GM21786 (cell line): Measurements from ENCODE around the gene CD3G.
A peak's percentile ranks its signal among the peaks of the same experiment; 100 is the strongest.

ENCODE experiments used
- ATAC-seq: cut with Tn5 transposase; IDR thresholded peaks from one replicate; pipeline ENCODE4 v1.9.1; 2021; ENCODE audit not compliant: unreplicated experiment

Gene CD3G

DNA sequence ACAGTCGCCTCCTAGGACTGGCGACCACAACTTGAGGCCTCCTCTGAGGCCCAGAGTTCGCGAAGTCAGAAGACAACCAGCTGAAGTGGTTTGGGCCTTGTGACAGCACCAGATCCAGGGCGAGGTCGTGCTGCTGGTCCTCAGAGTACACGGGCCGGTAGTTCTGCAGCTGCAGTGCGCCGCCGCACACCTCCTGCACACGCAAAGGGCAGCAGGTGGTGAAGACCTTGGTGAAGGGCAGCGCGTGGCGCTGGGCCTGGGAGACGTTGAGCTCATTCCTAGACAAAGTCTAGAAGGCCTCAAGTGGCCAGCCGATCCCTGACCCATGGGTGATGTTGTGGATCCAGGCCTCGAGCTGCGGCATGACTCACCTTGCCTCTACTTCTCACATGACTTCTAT is 21.4 kb upstream of the CD3G start:
- no peak for ATAC-seq

DNA sequence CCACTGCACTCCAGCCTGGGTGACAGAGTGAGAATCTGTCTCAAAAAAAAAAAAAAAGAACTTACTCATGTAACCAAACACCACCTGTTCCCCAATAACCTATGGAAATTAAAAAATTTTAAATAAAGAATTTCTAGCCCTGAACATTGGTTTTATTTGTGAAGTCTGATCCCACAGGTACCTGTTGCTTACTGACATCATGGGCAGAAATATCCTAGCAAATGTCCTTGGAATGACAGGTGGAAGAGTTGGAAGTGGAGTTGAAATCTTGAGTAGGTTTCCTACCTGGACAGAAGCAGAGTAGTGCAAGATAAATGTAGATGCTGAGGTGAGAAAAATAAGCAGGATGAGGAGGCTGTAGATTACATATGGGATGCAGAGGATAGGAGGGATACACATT is 18.9 kb upstream of the CD3G start:
- ATAC-seq, result no peak

DNA sequence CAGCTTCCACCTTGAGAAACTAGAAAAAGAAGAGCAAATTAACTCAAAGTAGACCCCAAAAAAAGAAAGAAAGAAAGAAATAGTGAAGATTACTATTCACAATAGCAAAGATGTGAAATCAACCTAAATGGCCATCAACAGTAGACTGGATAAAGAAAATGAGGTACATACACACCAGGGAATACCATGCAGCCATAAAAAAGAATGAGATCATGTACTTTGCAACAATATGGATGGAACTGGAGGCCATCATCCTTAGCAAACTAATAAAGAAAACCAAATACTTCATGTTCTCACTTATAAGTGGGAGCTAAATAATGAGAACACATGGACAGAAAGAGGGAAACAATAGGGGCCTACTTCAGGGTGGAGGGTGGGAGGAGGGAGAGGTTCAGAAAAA is 15.4 kb upstream of the CD3G start:
- no peak for ATAC-seq

DNA sequence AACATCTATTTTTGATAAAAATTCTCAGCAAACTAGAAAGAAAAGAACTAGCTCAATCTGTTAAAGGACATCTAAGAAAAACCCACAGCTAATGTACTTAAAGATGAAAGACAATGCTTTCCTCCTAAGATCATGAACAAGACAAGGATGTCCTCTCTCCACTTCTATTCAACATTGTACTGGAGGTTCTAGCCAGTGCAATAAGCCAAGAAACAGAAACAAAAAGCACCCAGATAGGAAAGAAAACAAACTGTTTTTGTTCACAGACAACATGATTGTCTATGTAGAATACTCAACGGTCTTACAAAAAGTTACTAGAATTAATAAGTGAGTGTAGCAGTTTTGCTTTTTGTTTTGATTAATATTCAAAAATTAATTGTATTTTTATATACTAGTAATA is 9.4 kb upstream of the CD3G start:
- ATAC-seq, result no peak

DNA sequence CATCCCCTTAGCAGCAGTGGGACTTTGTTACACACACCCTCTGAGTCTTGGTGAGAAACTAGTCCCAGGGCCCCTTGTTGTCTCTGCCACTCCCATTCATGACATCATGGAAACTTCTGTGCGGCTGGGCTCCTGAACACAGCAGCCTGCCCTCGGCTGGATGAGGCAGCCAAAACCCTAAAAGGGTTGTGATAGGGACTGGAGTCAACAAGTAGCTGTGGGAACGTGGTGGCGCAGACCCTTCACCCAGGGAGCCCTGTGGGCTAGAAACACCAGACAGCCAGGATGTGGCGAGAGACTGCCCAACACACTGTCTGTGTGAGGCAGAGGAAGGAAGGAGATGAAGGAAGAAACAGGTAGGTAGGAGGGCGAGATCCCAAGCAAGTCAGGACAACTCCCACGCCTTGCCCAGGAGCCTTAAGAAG is 5.5 kb upstream of the CD3G start:
- ATAC-seq, result no peak

DNA sequence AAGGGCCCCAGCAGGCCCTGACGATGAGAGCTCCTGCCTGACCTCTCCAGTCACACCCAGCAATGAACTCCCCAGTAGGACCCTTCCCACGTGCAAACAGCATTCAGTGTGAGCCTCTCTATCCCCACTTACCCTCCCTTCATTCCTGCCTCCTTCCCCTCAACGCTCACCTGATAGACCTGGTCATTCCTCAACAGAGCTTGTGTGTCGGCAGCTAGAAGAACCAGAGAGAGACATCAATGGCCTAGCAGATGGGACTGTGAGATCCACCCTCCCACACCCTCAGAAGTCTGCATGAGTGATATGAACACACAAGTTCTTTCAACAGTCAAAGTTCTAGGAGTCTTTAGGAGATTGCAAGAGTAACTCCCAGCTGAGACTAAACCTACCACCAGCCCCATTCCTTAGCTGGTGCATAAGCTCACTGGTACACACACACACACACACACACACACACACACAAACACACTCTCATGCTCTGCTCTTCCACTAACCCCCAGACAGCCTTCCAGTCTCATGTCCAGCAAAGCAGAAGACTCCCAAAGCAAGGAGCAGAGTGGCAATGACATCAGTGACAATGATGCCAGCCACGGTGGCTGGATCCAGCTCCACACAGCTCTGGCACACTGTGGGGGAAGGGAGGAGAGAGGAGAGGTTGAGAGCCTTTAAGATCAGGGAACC is 4.7 kb upstream of the CD3G start:
- no peak for ATAC-seq

DNA sequence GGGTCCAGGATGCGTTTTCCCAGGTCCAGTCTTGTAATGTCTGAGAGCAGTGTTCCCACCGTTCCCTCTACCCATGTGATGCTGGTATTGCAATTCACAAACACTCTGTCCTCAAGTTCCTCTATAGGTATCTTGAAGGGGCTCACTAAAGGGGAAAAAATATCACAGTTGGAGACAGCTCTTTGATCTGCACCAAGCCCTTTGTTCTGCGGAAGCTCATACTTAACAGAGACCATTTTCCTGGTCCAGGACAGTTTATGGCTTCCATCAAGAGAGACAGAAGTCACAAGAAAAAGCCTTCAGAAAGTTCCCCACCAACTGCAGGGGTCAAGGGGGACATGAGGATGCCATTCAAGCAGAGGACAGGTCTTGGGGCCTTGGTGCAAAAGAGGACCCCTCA is 3.7 kb upstream of the CD3G start:
- no peak for ATAC-seq

DNA sequence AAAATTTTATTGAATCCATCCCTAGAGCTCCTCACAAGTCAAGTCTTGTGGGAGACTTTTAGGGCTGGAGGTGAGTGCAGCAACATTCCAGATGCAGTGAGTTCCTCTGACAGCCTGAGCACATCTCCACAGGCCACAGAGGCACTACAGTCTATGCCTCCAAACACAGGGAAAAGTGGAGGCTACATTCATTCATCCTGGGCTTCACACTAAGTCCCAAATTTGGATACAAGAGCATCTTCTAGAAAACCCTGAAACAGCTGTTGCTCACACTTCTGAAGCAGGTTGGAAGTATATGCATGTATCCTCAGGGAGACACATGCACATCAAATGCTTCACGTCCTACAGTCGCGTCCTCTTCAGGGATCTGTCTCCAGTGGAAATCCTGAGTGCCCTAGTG is 2.9 kb upstream of the CD3G start:
- ATAC-seq, result no peak

DNA sequence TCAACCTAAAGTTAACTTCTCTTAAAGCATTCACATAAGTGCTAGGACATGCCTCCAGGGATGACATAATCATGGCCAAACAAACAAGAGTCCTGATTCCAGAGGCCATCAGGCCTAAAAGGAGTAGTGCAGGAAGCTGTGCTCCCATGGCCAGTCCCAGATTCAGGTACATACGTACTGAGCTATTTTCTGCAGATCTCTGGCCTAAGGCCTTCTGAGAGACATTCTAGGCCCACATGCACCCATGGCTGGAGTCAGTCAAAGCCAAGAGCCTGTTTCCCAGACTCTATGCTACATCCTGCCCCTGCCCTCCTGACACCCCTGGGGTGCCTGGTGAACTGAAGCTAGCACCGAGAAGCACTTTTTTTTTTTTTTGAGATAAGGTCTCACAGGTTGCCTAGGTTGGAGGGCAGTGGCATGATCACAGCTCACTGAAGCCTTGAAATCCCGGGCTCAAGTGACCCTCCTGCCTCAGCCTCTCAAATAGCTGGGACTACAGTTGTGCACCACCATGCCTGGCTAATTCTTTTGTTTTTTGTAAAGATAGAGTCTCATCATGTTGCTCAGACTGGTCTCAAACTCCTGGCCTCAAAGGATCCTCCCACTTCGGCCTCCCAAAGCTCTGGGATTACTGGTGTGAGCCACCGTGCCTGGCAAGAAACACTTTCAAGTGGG is 2.2 kb upstream of the CD3G start:
- no peak for ATAC-seq

DNA sequence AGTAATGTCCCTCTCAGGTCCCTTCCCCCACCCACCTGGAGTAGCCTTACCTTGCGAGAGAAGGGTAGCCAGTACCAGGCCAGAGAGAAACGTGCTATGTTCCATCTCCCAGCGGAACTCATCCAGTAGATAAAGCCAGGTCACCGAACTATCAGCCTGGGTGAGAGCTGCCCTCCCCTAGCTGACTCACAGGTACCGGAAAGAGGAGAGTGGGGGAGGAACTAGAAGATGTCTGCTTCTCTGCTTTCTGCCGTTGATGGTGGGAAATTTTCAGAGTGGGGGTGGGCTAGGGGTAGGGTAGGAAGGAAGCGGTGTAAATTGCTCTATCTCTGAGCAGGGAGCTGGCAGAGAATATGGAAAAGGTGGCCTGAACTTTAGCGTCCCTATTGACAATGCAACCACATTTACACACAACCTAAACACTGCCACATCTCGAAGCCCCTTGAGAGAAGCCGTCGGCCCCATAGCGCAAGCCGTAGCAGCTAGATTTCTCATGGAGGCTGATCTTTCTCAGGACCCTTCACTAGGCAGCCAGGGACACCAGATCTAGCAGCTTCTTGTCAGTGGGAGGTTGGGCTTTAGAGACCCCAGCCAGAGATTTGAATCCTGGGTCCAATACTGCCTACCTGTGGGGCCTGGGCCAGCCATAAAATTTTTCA is 1.5 kb upstream of the CD3G start, which contains the start of gene CD3D:
TSS of gene CD3D (minus strand) at position 203 of the 659 bp plus-strand sequence. CDS start at position 105, 98 bp downstream.
- no peak for ATAC-seq

DNA sequence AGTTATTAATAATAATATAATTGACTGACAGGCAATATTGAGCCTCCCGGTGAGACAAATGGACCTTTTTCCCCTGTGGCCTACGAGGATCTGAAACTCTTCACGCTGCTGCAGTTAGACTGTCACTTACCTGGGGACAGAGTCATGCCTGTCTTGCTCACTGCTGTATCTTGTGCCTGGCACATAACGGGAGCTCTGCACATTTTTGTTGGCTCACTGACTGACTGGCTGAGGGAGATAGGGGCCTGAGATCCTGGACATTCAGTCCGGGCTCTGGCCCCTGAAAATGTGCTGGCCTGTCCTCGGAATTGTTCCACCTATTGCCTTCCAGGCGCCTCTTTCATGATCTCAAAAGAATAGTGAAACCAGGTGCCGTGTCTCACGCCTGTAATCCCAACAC is 896 bp upstream of the CD3G start:
- no peak for ATAC-seq

DNA sequence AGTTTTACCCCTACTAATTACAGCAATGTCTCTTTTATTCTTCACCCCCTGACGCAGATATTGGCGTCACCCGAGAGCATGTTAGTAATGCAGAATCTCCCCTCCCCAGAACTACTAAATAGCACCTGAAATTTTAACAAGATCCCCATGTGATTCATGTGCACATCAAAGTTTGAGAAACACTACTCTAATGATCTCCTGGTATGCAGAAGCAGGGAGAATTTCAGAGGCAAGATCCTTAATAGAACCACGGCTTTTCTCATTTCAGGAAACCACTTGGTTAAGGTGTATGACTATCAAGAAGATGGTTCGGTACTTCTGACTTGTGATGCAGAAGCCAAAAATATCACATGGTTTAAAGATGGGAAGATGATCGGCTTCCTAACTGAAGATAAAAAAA is 5.3 kb downstream of the CD3G start:
- no peak for ATAC-seq

DNA sequence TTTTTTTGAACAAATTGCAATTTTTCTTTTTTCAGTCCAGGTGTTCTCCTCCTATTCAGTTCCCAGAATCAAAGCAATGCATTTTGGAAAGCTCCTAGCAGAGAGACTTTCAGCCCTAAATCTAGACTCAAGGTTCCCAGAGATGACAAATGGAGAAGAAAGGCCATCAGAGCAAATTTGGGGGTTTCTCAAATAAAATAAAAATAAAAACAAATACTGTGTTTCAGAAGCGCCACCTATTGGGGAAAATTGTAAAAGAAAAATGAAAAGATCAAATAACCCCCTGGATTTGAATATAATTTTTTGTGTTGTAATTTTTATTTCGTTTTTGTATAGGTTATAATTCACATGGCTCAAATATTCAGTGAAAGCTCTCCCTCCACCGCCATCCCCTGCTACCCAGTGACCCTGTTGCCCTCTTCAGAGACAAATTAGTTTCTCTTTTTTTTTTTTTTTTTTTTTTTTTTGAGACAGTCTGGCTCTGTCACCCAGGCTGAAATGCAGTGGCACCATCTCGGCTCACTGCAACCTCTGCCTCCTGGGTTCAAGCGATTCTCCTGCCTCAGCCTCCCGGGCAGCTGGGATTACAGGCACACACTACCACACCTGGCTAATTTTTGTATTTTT is 9.1 kb downstream of the CD3G start:
- ATAC-seq, result no peak

DNA sequence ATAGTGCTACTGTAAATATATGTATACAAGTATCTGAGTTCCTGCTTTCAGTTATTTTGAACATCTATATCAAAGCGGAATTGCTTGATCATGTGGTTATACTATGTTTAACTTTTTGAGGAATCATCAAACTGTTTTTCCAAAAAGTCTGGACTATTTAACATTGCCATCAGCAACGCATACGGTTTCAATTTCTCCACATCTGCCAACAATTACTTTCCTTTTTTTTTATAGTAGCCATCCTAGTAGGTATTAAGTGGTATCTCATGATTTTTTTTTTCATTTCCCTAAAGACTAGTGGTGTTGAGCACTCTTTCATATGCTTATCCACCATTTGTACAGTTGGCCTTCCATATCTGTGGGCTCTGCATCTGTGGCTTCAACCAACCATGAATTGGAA is 13.9 kb downstream of the CD3G start:
- no peak for ATAC-seq

DNA sequence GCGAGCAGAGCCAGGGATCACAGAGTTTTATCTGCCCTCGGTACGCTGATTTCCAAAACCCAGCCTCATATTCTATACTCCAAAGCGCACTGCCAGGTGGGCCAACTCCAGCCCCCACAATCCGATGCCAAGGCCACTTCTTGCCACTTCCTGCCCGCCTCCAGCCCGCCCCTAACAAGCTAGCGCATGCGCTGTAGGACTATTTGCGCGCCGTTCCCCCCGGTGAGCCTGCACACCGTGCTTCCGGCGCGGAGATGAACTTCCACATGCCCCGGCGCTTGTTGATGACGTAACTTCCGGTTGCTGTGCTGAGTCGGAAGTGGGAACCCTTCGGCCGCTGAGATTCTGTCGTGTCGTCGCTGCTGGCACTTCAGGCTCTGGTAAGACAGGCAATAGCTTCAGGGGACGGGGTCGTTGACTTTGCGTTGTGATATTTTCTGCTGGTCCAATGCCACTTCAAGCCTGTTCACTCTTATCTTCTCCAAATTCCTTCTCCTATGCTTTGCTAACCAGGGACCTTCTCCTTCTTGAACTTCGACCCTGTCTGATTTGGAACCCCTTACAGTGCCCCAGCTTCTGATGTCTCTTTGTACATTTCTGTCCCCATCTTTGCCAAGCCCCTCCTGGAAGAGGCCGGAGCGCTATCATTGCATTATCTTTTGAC is 15.3 kb downstream of the CD3G start, which contains the start of gene UBE4A:
TSS of gene UBE4A (plus strand) at position 306 of the 664 bp plus-strand sequence. CDS start 5,481 bp downstream, outside the sequence.
- peak; percentile 83 for ATAC-seq

DNA sequence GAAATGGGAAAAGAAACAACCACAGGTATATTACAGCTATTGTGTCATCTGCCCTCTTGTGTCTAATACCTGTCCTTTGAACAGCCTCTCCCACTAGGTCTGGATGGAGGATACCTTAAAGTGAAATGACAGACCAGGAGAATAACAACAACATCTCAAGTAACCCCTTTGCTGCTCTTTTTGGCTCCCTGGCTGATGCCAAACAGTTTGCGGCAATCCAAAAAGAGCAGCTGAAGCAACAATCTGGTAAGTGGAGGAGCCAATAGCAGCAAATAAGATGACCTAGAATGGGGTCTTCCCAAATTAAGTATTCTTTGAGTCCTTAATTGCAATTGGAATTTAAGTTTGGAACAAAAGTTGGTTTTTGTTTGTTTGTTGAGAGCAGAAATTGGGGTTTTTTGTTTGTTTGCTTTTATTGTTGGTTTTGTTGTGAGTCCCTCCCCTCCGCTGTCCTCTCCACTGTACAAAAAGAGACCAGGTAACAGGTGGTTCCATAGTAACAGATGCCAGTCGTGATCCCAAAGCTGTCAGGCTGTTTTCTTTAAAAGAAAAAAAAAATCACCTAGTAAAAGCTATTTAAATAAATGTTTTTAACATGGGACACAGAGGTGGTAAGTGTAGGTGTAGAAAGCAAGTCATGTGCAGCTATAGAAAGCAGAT is 20.9 kb downstream of the CD3G start:
- no peak for ATAC-seq

DNA sequence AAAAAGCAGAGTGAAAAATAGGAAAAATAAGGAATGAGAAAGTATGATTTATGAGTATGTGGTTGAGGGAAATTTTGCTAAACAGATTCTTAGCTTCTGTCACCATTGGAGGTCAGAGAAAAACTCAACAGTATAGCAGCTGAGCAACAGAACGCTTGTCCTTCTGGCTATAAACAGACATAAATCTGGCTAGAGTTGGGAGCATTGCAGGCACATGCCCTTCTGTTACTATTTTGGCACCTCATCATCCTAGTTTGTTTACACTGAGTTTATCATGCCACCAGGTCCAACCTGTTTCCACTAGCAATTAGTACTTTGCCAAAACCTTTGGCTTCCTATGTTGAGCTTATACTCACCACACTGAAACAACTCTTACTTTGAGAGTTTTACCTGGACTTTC is 22.1 kb downstream of the CD3G start:
- ATAC-seq, result no peak

DNA sequence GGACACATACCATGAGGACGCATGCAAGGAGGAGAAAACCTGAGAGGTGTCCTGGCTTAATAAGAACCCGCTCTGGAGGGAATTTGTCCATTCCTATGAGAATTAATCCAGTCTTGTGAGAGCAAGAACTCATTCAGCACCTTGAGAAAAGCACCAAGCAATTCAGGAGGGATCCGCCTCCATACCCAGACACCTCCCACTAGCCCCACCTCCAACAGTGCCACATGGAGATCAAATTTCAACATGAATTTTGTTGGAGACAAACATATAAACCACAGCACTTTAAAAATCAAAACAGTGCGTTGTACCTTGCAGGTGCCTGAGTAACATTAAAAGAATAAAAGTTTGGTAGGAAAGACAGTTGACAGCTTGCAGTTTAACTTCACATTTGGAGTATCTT is 26.6 kb downstream of the CD3G start:
- ATAC-seq, result no peak

DNA sequence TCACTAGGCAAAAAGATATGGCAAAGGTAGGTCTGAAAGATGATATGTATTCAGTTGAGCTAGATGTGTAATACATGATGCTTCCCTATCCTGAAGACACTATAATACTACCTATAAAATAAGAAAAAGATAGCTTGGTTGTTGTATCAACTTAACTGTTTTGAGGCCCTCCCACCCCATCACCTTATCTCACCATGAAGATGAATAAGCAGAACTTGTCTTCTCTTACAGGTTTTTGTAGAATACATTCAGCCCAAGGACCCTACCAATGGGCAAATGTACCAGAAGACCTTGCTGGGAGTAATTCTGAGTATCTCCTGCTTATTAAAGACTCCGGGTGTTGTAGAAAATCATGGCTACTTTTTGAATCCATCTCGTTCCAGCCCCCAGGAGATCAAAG is 29.1 kb downstream of the CD3G start:
- ATAC-seq, result no peak

DNA sequence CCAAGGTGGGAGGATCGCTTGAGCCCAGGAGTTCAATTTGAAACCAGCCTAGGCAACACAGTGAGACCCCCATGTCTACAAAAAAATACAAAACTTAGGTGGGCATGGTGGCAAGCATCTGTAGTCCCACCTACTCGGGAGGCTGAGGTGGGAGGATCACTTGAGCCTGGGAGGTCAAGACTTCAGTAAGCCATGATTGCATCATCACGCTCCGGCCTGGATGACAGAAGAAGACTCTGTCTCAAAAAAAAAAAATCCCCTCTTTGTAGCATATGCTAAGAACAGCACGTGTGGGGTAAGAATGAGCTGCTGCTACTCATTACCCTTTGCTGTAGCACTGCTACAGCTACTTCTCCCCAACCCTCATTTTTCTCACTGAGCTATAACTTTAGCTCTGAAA is 29.7 kb downstream of the CD3G start:
- no peak for ATAC-seq

DNA sequence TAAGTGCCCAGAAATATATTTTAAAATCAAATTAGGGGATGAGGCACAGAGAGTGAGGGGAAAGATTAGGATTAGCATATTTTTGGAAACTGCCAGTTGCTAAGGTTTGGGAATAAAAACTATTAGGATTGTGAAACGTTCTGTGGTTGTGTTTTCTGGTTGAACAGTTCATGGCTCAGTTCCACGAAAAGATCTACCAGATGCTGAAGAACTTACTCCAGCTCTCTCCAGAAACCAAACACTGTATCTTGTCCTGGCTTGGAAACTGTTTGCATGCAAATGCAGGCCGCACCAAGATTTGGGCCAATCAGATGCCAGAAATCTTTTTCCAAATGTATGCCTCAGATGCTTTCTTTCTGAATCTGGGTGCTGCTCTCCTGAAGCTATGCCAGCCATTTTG is 30.6 kb downstream of the CD3G start:
- no peak for ATAC-seq
